SKM-1 treated with dmso at 0.1 percent for 144 hours (cell line): Measurements from ENCODE around the gene TCEAL3.
"Not testable (repeated sequence)": the region's sequence is repeated elsewhere in the genome, so short reads cannot be mapped to it uniquely, and the experiment has no call there.

Source experiments
- DNase-seq: peaks from one replicate; lab custom pipeline; 2025; ENCODE audit not compliant: unreplicated experiment; lab: John Stamatoyannopoulos, UW

TCEAL3 gene, protein sequence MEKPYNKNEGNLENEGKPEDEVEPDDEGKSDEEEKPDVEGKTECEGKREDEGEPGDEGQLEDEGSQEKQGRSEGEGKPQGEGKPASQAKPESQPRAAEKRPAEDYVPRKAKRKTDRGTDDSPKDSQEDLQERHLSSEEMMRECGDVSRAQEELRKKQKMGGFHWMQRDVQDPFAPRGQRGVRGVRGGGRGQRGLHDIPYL

DNA sequence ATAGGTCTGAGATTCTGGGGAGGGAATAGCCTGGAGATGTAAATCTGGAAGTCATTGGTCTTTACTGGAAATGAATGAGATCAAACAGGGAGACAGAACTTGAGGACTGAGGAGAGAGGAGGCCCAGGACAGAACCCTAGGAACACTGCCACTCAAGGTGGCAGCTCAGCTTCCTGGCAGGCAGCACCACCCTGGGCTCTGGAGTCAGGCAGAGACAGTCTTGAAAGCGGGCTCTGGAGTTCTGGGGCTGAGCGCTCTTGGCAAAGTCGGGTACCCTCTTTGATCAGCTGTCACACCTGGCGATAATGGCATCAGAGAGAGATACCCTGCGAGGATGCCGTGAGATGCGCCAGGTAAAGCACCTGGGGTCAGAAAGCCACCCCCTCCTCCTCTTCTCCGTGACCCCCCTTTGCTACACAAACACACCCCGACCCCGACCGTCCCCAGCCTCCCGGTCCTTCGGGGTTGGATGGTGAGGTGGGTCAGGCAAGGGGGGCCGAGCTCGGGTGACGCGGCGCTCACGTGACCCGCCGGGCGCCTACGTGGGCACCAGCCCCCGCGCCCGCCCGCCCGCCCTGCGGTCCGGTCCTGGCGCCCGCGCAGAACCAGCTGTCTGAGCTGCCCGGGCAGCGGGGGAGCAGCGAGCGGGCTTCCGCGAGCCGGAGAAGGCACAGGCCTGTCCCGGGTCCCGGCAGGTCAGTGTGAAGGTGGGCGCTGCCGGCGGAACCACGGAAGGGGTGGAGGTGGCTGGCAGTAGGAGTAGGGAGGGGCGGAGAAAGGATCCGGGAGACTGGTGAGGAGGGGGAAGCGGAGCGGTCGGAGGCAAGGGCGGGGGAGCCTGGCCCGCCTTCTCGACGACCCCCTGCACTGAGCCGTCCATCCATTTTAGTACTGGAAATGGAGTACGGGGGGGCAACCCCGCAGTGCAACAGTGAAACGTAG is at the start of gene TCEAL3:
Gene TCEAL3 (plus strand): TSS at position 600 of the 942 bp plus-strand sequence. CDS start 1,102 bp downstream, outside the sequence.
- no peak for DNase-seq

DNA sequence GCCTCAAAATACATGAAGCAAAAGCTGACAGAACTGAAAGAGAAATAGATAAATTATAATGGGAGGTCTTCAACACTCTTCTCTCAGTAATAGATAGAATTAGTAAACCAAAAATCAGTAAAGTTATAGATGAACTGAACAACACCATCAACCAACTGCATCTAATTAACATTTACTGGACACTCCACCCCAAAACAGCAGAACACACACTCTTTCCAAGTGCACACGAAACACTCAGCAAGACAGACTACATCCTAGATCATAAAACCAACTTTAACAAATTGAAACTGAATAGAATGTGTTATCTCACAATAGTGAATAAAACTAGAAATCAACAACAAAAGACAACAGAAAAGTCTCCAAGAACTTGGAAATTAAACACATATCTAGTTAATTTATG is 47.5 kb upstream of the TCEAL3 start:
- no peak for DNase-seq

DNA sequence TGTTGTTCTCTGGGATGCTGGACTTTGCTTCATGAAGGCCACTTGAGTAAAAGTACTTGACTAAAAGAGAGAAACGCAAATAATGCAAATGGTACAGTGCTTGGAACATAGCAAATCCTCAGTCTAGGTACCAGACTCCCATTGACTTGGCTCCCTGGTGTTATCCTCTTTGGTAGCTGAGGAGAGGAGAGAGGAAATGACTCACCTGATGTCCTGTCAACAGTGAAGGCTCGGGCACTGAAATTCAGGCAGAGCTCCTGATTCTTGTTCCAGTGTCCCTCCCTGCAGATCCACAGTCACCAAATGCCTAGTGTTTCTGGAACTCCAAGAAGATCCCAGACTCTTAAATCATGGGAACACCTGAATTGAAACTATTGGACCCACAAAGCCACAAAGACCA is 45.0 kb upstream of the TCEAL3 start:
- DNase-seq: no peak

DNA sequence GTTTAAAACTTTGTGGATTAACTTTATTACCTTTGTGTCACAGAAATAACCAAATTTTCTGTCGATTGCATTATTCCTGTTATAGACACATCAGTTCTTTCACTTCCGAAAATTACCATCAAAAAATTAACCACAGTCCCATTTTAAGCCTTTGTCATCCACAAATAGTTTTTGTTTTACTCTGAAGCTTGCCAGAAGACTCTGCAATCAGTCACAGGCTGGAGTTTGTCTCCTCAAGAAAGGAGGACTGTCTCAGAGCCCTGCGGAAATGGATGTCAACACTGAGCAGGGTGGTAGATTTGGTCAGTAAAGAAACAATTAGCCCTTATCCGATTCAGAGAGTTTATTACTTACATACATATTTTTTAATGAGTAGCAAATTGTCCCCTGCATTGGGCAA is 42.6 kb upstream of the TCEAL3 start:
- DNase-seq: no peak

DNA sequence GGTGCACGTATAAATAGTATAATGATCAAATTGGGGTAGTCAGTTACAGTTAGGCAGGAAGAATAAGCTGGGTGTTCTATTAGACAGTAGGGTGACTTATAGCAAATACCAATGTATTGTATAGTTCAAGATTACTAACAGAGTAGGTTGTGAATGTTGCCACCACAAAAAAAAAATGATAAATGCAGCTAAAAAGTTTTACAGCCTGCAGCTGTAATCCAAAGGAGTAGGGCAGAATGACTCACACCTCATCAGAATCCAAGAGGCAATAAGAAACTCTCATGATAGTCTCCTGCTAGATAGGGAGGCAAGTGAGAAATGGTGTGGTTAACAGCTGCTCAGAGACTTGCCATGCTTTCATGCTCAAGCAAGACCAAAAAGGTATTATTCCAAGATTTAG is 42.0 kb upstream of the TCEAL3 start:
- DNase-seq: no peak

DNA sequence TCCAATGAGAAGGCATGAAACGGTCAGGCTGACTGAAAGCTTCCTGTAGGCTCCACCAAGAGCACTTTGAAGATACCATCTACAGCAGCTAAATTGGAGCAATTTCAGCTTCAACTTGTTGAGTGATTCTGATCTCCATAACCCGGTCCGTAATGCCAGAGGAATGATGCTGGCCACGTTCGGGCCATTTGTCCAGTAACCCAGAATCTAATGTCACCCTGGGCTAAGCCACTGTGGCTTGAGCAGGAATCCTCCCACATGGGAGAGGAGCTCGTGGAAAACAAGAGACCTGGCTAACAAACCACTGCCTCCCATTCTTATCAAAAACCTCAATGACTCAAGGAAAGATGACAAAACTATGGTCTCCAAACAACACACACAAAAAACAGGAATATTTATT is 36.6 kb upstream of the TCEAL3 start:
- DNase-seq: no peak

DNA sequence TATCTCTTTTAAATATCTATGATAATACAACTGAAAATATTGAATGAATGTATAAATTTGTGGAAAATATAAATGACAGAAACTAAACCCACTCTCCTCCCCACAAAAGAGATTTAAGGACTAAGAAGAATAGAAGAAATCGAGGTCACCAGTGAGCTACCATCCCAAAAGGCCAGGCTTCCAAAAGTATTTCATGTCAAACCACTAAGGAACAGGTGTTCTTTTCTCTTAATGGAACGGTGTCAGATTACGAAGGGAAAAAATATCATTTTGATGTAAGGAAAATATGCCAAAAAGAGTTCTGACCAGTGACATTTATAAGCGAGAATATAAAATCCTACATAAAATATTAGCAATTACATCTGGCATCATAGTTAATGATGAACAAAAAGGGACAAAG is 36.0 kb upstream of the TCEAL3 start:
- no peak for DNase-seq

DNA sequence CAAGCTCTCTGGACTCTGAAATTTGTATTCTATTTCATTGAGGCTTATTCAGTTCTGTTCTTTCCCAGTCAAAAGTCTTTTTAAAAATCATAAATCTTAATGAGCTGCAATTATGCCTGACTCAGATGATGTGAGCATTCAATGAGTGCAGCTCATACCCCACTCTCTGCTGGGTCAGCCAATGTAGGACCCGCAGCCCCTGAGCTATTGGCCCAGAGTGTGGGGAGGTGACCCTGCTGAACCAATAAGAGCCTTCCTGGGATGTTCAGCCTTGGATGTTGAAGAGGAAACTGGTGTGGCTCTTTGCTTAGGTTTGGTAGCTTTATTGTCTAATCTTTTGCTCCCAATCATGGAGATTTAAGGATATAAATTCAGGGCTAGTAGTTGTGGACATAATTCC is 34.6 kb upstream of the TCEAL3 start:
- no peak for DNase-seq

DNA sequence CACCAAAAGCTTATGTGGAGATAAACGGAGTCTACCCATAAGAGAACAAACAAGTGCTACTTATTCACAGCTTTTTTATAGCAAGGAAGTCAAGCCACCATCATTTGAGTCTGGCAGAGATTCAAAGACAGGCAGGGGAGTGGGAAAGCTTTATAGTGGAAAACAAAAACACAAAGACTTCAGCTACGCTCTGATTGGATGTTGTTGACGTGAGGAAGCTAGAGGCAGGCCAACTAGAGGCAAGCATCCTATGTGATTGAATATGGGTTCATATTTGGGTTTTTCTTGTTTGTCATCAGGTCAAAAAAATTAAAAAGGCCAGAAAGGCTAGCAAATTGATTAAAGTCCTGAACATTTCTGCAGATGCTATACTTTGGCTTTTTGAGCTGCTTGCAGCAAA is 23.2 kb upstream of the TCEAL3 start:
- DNase-seq: no peak

DNA sequence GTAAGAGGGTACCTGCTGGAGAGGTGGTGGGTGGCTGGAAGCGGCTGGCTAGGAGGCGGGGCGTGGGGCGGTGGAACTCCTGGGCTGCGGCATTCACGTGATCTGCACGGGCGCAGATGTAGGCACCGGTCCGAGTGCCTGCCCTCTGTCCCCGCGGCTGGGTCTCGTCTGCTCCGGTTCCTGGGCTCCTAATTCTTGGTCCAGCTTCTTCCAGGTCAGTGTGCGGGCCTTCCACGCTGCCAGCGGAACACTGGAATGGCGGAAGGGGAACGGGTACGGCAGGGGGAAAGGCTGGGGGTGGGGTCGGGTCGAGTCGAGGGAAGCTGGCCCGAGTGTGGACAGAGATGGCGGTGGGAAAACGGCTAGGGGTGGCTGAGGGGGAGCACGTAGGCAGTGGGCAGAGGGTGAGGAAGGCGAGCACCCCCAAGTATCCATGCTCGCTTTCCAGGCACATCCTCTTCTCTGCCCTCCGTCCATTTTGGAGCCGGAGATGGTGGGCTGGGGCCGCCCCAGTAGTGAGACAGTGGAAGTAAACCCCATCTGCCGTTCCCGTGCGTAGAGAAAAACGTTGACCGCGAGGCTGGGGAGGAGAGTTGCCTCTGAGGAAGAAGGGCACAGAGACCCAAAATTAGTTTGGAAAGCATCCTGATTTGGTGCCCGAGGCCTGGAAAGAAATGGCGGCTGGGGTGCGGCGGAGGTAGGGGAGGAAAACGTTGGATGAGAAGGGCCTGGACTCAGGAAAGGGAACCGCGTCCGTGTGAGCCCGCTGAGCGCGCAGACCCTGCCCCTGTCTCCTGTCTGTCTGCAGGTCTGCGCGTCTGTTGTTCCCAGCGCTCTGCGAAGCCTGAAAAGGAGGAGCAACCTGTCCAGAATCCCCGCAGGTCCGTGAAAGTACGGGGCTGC is 22.1 kb upstream of the TCEAL3 start, which contains the start of gene TCEAL4:
Gene TCEAL4 (plus strand): TSS at position 105 of the 903 bp plus-strand sequence. CDS start 1,161 bp downstream, outside the sequence.
- peak; percentile 3 for DNase-seq

DNA sequence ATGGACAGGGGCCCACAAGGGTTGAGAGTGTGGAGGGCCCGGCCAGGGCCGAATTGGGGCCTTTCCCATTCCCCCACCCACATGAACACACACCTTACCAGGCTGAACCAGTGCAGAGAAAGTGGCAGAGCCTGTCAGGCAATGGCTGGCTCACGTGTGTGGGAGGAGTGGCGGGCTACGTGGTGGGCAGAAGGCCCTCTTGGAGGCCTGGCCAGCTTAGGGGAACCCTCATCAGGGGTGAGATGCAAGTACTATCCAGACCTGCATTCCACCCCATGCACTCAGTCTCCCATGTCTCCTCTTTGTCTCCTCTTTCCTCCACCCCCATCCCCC is 21.5 kb upstream of the TCEAL3 start:
- DNase-seq: no peak

DNA sequence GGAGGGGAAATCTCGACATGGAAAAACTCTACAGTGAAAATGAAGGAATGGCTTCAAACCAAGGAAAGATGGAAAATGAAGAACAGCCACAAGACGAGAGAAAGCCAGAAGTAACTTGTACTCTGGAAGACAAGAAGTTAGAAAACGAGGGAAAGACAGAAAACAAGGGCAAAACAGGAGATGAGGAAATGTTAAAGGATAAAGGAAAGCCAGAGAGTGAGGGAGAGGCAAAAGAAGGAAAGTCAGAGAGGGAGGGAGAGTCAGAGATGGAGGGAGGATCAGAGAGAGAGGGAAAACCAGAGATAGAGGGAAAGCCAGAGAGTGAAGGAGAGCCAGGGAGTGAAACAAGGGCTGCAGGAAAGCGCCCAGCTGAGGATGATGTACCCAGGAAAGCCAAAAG is 21.1 kb upstream of the TCEAL3 start:
- no peak for DNase-seq

DNA sequence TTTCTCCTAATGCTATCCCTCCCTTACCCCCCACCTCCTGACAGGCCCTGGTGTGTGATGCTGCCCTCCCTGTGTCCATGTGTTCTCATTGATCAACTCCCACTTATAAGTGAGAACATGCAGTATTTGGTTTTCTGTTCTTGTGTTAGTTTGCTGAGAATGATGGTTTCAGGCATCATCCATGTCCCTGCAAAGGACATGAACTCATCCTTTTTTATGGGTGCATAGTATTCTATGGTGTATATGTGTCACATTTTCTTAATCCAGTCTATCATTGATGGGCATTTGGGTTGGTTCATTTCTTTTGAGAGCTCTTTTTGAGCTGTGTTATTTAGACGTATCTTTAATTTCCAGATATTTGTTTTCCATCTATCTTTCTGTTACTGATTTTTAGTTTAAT is 15.5 kb upstream of the TCEAL3 start:
- not testable (repeated sequence) for DNase-seq

DNA sequence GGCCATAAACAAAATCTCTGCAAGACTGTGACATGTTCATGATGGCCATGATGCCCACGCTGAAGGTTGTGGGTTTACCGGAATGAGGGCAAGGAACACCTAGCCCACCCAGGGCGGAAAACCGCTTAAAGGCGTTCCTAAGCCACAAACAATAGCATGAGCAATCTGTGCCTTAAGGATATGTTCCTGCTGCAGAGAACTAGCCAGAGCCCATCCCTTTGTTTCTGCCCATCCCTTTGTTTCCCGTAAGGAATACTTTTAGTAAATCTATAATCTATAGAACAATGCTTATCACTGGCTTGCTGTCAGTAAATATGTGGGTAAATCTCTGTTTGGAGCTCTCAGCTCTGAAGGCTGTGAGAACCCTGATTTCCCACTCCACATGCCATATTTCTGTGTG is 12.6 kb upstream of the TCEAL3 start:
- DNase-seq: not testable (repeated sequence)

DNA sequence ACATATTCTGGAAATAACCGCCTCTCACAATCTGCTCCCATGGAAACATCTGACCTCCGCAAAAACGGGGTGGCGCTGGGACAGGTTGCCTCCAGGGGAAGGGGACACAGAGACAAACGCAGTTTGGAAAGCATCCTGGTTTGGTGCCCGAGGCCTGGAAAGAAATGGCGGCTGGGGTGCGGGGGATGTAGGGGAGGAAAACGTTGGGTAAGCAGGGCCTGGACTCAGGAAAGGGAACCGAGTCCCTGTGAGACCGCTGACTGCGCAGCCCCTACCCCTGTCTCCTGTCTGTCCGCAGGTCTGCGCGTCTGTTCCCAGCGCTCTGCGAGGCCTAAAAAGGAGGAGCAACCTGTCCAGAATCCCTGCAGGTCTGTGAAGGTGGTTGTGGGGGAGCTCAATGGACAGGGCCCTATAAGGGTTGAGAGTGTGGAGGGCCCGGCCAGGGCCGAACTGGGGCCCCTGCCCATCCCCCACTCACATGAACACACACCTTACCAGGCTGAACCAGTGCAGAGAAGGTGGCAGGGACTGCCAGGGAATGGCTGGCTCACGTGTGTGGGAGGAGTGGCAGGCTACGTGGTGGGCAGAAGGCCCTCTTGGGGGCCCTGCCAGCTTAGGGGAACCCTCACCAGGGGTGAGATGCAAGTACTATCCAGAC is 672 bp downstream of the TCEAL3 start:
- no peak for DNase-seq

DNA sequence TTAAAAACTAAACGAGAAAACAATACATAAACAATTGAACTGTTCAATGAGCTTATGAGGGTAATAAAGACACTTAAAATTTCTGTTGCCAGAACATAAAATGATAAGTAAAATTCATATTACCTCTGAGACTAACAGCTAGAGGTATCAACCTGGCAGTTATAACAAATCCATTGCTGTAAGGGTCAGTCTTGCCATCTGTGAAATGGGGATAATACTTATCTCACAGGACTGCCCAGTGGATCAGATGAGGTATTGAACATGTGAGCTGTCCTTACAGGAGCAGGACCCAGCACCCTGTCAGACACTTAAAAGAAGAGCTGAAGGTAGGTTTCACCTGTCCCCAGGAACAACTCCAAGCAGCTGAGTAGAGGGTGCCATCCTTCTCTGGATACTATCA is 2.5 kb downstream of the TCEAL3 start:
- no peak for DNase-seq

DNA sequence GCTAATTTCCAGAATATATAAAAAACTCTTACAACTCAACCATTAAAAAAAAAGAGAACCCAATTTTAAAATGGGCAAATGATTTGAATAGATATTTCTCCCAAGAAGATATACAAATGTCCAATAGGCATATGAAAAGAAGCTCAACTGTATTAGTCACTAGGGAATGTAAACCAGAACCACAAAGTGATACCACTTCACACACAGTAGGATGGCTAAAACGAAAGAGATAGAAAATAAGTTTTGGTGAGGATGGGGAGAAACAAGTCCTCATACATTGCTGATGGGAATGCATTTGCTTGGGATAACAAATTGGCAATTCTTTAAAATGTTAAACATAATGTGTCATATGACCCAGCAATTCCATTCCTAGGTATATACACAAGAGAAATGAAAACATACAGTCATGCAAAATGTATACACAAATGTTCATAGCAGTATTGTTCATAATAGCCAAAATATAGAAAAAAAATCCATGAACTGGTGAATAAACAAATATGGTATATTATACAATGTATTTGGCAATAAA is 5.7 kb downstream of the TCEAL3 start:
- no peak for DNase-seq

DNA sequence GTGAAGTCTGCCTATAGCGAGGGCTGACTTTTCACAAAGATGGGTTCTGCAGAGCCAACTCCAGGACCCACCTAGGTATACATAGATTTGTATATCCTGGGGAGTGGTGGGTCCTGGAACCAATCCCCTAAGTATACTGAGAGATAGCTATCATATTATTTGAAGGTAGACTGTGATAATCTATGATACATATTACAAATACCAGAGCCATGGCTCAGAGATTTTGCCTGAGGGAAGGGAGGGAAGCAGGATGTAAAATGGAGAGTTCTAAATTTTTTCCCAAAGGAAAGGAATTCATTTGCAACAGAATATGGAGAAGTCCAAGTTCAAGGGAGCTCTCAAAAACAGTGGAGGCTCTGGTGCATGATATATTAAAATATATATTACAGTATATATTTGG is 7.2 kb downstream of the TCEAL3 start:
- no peak for DNase-seq

DNA sequence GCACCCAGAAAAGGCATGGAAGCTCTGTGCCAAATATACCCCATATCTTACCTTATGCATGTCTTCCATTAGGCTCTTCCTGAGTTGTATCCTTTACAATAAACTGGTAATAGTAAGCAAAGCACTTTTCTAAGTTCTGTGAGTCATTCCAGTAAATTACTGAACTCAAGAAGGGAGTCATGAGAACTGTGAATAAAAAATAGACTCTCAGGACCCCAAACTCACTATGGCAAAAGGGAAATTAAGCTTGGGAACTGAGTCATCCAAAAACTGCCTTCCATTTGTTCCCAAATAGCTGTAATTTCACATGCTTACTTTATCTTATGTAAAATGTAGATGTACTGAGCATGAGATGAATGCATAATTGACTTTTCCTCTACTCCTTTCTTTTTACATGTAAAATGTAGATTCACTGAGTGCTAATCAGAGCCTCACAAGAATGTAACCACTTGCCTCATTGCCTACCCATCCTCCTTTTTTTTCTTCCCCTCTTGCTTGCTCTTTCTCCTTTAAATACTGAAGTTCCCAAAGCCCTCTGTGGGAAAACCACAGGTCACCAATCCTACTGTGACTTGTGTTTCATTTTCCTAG is 8.1 kb downstream of the TCEAL3 start:
- no peak for DNase-seq

DNA sequence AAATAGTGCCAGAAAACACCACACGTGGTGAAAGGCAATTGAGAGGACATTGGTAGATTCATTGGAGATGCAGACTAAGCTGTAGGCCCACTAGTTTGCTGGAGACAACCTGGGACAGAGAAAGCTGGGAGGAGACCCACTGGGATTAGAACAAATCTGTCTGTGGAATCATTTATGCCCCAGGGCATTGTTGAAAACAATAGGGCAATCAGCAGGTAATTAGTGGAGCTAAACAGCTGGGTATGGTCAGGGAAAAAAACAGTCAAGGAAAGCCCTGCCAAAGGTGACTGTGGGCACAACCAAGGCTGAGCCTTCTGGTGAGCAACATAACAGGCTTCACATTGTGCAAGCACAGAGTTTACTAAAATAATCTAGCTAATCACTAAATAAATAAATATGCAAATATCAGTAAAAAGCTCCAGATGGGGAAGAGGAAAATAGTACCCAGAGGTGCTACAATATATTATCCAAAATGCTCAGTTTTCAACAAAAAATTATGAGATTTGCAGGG is 9.0 kb downstream of the TCEAL3 start:
- no peak for DNase-seq
